HCT116 (cell line): ENCODE data around the gene SYT3. TPM values are rescaled to one million over a fixed set of nuclear protein-coding genes. Genes with fewer than 3 reads are reported as not detected.
"Not testable (repeated sequence)": the region's sequence is repeated elsewhere in the genome, so short reads cannot be mapped to it uniquely, and the experiment has no call there.

Experiments
- ATAC-seq: fragments of 200-7000 bp; cut with Tn5 transposase; 2 replicates; pipeline ENCODE4 v1.9.1; 2020; ENCODE audit warnings: mild to moderate bottlenecking, moderate library complexity
- BruUV-seq: library from RNA; stranded (reverse); fragments of 400-500 nt; replicated peaks from 2 replicates; lab custom pipeline; 2021; lab: Mats Ljungman, UMichigan
- CTCF ChIA-PET: fragments of 300-600 bp; sonication (Branson Sonifier 250); formaldehyde crosslinking; loops from one replicate; lab custom pipeline; 2021; ENCODE audit warnings: antibody characterized with exemption; lab: Charles Lee
- POLR2A ChIA-PET: fragments of 300-600, 350-600 bp; sonication (Branson Sonifier 250); formaldehyde crosslinking; loops from one replicate; lab custom pipeline; 2021; ENCODE audit warnings: antibody characterized with exemption; lab: Charles Lee
- RAD21 ChIA-PET, 2 experiments: fragments of 300-600 bp; sonication (Branson Sonifier 250); formaldehyde crosslinking; loops; one replicate each; lab custom pipeline; 2023; ENCODE audit warnings: low total read pairs in 2 of 2; ENCODE audit not compliant: uncharacterized antibody in 2 of 2, unreplicated experiment in 2 of 2, low non-redundant PET in 1 of 2; lab: Charles Lee
- DNase-seq: peaks from one replicate; pipeline ENCODE4 v3.0.0-alpha.2; 2010; ENCODE audit warnings: low read depth, low spot score
- H2AFZ ChIP-seq: fragments of 200-600 bp; shearing (Covaris generic), sonication (generic); 2 replicates; pipeline ENCODE4 v1.6.1; 2017; ENCODE audit warnings: low read depth, mixed run types, mixed read lengths, antibody characterized with exemption, low read length; ENCODE audit not compliant: poor library complexity, severe bottlenecking
- H3K27ac ChIP-seq: 2 replicates; pipeline ENCODE4 v1.5.1; 2012; ENCODE audit warnings: low read depth, low read length
- H3K27me3 ChIP-seq: fragments of 200-600 bp; sonication (generic); 2 replicates; pipeline ENCODE4 v1.6.1; 2016; ENCODE audit warnings: mixed run types, low read length, mixed read lengths; ENCODE audit not compliant: insufficient read depth
- H3K36me3 ChIP-seq, 2 experiments: fragments of 200-500 bp in 1 of 2; fragments of 200-600 bp in 1 of 2; sonication (Bioruptor generic) in 1 of 2; sonication (generic) in 1 of 2; 2 replicates each; pipeline versions ENCODE4 v1.5.1 to v1.6.1; 2014 to 2016; ENCODE audit warnings: low read length in 2 of 2, inconsistent platforms in 1 of 2, mixed read lengths in 1 of 2, mixed run types in 1 of 2; ENCODE audit not compliant: insufficient read depth in 2 of 2, control insufficient read depth in 1 of 2
- H3K4me1 ChIP-seq, 2 experiments: fragments of 200-600 bp in 1 of 2; sonication (generic) in 1 of 2; 2 replicates each; pipeline versions ENCODE4 v1.5.1 to v1.6.1; 2012 to 2017; ENCODE audit warnings: low read length in 2 of 2, inconsistent platforms in 1 of 2, mild to moderate bottlenecking in 1 of 2, mixed read lengths in 1 of 2, mixed run types in 1 of 2, moderate library complexity in 1 of 2; ENCODE audit not compliant: insufficient read depth in 2 of 2, control insufficient read depth in 1 of 2
- H3K4me2 ChIP-seq: fragments of 200-600 bp; sonication (generic); 2 replicates; pipeline ENCODE4 v1.6.1; 2017; ENCODE audit warnings: mixed run types, low read length, mixed read lengths
- H3K4me3 ChIP-seq, 2 experiments: fragments of 200-600 bp in 1 of 2; sonication (generic) in 1 of 2; replicated peaks in 1 of 2; 2 replicates each; pipeline ENCODE4 v1.5.1; 2011 to 2016; ENCODE audit warnings: low read length in 2 of 2, control low read depth in 1 of 2, low read depth in 1 of 2, mild to moderate bottlenecking in 1 of 2, mixed read lengths in 1 of 2, mixed run types in 1 of 2
- H3K79me2 ChIP-seq: fragments of 200-600 bp; sonication (generic); 2 replicates; pipeline ENCODE4 v1.6.1; 2017; ENCODE audit warnings: mild to moderate bottlenecking, mixed run types, low read length, moderate library complexity, mixed read lengths; ENCODE audit not compliant: insufficient read depth
- H3K9ac ChIP-seq: fragments of 200-600 bp; sonication (generic); 2 replicates; pipeline ENCODE4 v1.6.1; 2016; ENCODE audit warnings: low read length, mixed read lengths
- H3K9me2 ChIP-seq: fragments of 200-600 bp; sonication (generic), shearing (Covaris generic); 2 replicates; pipeline ENCODE4 v1.6.1; 2017; ENCODE audit warnings: mixed run types, mild to moderate bottlenecking, moderate library complexity; ENCODE audit not compliant: insufficient read depth
- H3K9me3 ChIP-seq, 2 experiments: fragments of 200-500 bp in 1 of 2; fragments of 200-600 bp in 1 of 2; sonication (Bioruptor generic) in 1 of 2; sonication (generic) in 1 of 2; 2 replicates each; pipeline ENCODE4 v1.6.1; 2014 to 2017; ENCODE audit warnings: low read length in 2 of 2, mixed read lengths in 2 of 2, inconsistent platforms in 1 of 2, low read depth in 1 of 2, mild to moderate bottlenecking in 1 of 2, mixed run types in 1 of 2, moderate library complexity in 1 of 2; ENCODE audit not compliant: control insufficient read depth in 1 of 2, insufficient read depth in 1 of 2
- H4K20me1 ChIP-seq: fragments of 200-600 bp; sonication (generic), shearing (Covaris generic); 2 replicates; pipeline ENCODE4 v1.6.1; 2017; ENCODE audit warnings: mixed run types, mild to moderate bottlenecking, moderate library complexity; ENCODE audit not compliant: insufficient read depth
- ATF3 ChIP-seq: IDR thresholded peaks from 2 replicates; pipeline ENCODE4 v1.6.1; 2012
- EGR1 ChIP-seq: IDR thresholded peaks from 2 replicates; pipeline ENCODE4 v1.6.1; 2012; ENCODE audit warnings: low read depth
- EZH2 ChIP-seq: fragments of 200-600 bp; sonication (generic); IDR thresholded peaks from 2 replicates; pipeline ENCODE4 v1.6.1; 2017; ENCODE audit warnings: antibody characterized with exemption, mixed run types
- EZH2phosphoT487 ChIP-seq: fragments of 200-600 bp; IDR thresholded peaks from 2 replicates; pipeline ENCODE4 v1.6.1; 2018; ENCODE audit warnings: antibody characterized with exemption, borderline replicate concordance
- FOSL1 ChIP-seq: IDR thresholded peaks from 2 replicates; pipeline ENCODE4 v1.6.1; 2012; ENCODE audit warnings: low read depth
- JUND ChIP-seq: IDR thresholded peaks from 2 replicates; pipeline ENCODE4 v1.6.1; 2012
- TCF7L2 ChIP-seq: IDR thresholded peaks from 2 replicates; pipeline ENCODE4 v1.7.0; 2011; ENCODE audit warnings: borderline replicate concordance, inconsistent platforms; ENCODE audit not compliant: insufficient read depth, insufficient read length; ENCODE audit errors: extremely low read depth
- YY1 ChIP-seq: IDR thresholded peaks from 2 replicates; pipeline ENCODE4 v1.6.1; 2011; ENCODE audit warnings: low read length, low read depth, moderate library complexity, mild to moderate bottlenecking; ENCODE audit not compliant: insufficient replicate concordance; ENCODE audit errors: extremely low read depth
- ZFX ChIP-seq: fragments of 450-650 bp; IDR thresholded peaks from 2 replicates; pipeline ENCODE4 v1.6.1; 2017
- ZNF274 ChIP-seq: fragments of 200-500 bp; sonication (Bioruptor generic); IDR thresholded peaks from 2 replicates; pipeline ENCODE4 v1.6.1; 2014; ENCODE audit warnings: mild to moderate bottlenecking, low read depth, low read length, inconsistent platforms
- intact Hi-C: fragments of 100-400 bp; cut with micrococcal nuclease; formaldehyde crosslinking; loops from 2 replicates; pipeline ENCODE4 v1.10.0; 2022
- total RNA-seq: library from RNA; stranded (reverse); gene quantifications from one replicate; pipeline ENCODE4 v1.2.1, GENCODE V29; 2021; ENCODE audit not compliant: unreplicated experiment
- TF ChIP-seq, protein P1 (sequence below): IDR thresholded peaks from 2 replicates; pipeline ENCODE4 v1.6.1; 2012
- TF ChIP-seq, protein P2 (sequence below): IDR thresholded peaks from 2 replicates; pipeline ENCODE4 v1.6.1; 2011; ENCODE audit warnings: mild to moderate bottlenecking, low read length, moderate library complexity; ENCODE audit not compliant: insufficient replicate concordance; ENCODE audit errors: extremely low read depth

SYT3 gene
- total RNA-seq, 1 experiment from 2014 or later, result 4.6 TPM

DNA sequence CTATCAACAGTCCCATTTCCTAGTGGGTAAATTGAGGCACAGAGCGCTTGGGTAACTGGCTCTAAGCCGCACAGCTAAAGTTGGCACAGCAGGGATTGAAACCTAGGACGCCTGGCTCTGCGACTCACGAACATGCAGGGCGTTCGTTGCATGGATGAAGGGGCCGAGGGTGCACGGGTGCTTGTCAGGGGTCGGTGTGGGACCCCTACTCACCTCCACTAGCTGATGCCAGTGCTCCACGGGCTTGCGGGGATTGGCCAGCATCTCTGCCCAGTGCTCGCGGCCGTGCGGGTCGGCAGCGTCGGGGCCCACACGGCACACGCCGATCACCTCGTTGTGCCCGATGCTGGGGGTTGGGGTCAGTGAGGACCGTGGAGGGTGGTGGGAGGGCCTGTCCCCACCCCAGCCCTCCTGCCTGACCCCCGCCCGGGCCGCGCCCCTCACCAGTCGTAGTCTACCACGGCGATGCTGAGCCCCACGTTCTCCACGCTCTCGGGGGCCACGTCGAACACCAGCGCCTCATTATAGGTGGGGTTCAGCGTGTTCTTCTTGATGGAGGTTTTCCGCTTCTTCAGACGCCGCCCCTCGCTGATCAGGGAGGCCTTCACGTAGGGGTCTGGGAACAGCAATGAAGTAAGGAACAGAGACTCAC is 14.6 kb downstream of the SYT3 start:
- no peak overlapping the region for H3K9ac ChIP-seq
- RAD21 ChIA-PET, result no interaction called here
- no peak for ATAC-seq

DNA sequence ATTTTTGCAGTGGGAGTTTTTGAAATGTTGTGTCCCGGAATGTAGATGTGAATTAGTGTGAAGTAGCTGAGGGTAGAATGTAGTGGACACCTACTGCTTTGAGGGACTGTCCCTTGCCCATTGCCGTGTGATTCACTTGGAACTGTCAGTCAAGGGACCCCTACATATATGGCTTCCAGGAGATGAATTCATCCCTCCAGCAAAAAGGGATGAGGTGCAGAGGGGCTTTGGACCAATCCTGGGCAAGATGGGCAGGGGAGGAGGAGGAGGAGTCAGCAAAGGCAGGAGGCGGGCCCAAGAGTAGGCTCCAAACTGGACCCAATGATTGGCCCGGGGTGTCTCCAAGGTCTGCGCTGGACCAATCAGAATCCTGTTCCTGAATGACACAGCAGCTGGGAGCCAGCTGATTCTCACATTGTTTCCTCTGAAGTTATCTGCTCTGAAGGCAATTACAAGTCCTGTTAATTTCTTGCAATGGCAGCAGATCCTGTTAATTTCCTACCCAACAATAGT is 19.2 kb downstream of the SYT3 start:
- H3K27ac ChIP-seq, result not testable (repeated sequence)

More for the DNA sequence above, 14.6 kb downstream of the SYT3 start:
- Histone ChIP-seq H3K27ac (no peak overlapping the region), H2AFZ (no peak overlapping the region), H4K20me1 (no peaks in the 10 kb centered on the region), H3K36me3 (no peaks in the 10 kb centered on the region), H3K4me3 (no peak overlapping the region), H3K9me3 (no peaks in the 10 kb centered on the region), H3K79me2 (no peaks in the 10 kb centered on the region), H3K27me3 (no peaks in the 10 kb centered on the region), H3K4me1 (no peaks in the 10 kb centered on the region), H3K9me2 (no peaks in the 10 kb centered on the region), H3K4me2 (no peak overlapping the region)
- CTCF ChIA-PET, result no interaction called here
- intact Hi-C loops, result no loop called here
- TF ChIP-seq TCF7L2 (no peak), EZH2 (no peak), ATF3 (no peak), EGR1 (no peak), FOSL1 (no peak), ZNF274 (no peak), ZFX (no peak), YY1 (no peak), JUND (no peak), EZH2phosphoT487 (no peak)
- TF ChIP-seq, protein P1, sequence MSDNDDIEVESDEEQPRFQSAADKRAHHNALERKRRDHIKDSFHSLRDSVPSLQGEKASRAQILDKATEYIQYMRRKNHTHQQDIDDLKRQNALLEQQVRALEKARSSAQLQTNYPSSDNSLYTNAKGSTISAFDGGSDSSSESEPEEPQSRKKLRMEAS, result no peak
- TF ChIP-seq, protein P2, sequence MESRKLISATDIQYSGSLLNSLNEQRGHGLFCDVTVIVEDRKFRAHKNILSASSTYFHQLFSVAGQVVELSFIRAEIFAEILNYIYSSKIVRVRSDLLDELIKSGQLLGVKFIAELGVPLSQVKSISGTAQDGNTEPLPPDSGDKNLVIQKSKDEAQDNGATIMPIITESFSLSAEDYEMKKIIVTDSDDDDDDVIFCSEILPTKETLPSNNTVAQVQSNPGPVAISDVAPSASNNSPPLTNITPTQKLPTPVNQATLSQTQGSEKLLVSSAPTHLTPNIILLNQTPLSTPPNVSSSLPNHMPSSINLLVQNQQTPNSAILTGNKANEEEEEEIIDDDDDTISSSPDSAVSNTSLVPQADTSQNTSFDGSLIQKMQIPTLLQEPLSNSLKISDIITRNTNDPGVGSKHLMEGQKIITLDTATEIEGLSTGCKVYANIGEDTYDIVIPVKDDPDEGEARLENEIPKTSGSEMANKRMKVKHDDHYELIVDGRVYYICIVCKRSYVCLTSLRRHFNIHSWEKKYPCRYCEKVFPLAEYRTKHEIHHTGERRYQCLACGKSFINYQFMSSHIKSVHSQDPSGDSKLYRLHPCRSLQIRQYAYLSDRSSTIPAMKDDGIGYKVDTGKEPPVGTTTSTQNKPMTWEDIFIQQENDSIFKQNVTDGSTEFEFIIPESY, result no peak
- POLR2A ChIA-PET, result no interaction called here
- BruUV-seq, result no TSS peak
- no peak for DNase-seq

DNA sequence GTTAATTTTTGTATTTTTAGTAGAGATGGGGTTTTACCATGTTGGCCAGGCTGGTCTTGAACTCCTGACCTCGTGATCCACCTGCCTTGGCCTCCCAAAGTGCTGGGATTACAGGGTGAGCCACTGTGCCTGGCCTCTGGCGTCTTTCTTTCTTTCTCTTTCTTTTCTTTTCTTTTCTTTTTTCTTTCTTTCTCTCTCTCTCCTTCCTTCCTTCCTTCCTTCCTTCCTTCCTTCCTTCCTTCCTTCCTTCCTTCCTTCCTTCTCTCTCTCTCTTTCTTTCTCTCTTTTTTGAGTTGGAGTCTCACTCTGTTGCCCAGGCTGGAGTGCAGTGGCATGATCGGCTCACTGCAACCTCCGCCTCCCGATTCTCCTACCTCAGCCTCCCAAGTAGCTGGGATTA is 20.5 kb downstream of the SYT3 start:
- CTCF ChIA-PET, H3K9me3 ChIP-seq, H3K4me2 ChIP-seq, H3K27me3 ChIP-seq, H3K79me2 ChIP-seq, H3K9me2 ChIP-seq, H3K4me3 ChIP-seq, intact Hi-C loops, H4K20me1 ChIP-seq, POLR2A ChIA-PET, H2AFZ ChIP-seq, H3K27ac ChIP-seq, RAD21 ChIA-PET, BruUV-seq, ATAC-seq, H3K4me1 ChIP-seq, H3K9ac ChIP-seq, H3K36me3 ChIP-seq, DNase-seq: not testable (repeated sequence)

More for the DNA sequence above, 19.2 kb downstream of the SYT3 start:
- H3K9ac ChIP-seq, H4K20me1 ChIP-seq, intact Hi-C loops, RAD21 ChIA-PET, H3K9me3 ChIP-seq, DNase-seq, H3K27me3 ChIP-seq, H3K36me3 ChIP-seq, H3K4me2 ChIP-seq, BruUV-seq, POLR2A ChIA-PET, H3K4me1 ChIP-seq, H3K4me3 ChIP-seq, CTCF ChIA-PET, H3K79me2 ChIP-seq, H3K9me2 ChIP-seq, H2AFZ ChIP-seq: not testable (repeated sequence)
- ATAC-seq, result peak; percentile 79
